HepG2 (cell line): ENCODE data around the gene LPO. TPM values are rescaled to one million over a fixed set of nuclear protein-coding genes. Genes with fewer than 3 reads are reported as not detected.

Experiments used
- ATAC-seq: fragments of 200-7000 bp; cut with Tn5 transposase; 3 replicates; pipeline ENCODE4 v1.9.1; 2020; ENCODE audit warnings: mild to moderate bottlenecking, moderate library complexity
- BruUV-seq: library from RNA; stranded (reverse); fragments of 400-500 nt; replicated peaks from 2 replicates; lab custom pipeline; 2021; lab: Mats Ljungman, UMichigan
- CTCF ChIA-PET: fragments of 300-600 bp; formaldehyde crosslinking; extraction: SDS; loops from one replicate; lab custom pipeline; 2021; ENCODE audit warnings: low total read pairs, inconsistent platforms, low intra/inter-chr PET ratio; lab: Yijun Ruan, JAX
- POLR2A ChIA-PET: fragments of 350-600 bp; sonication (Branson Sonifier 250); formaldehyde crosslinking; loops from one replicate; lab custom pipeline; 2020; ENCODE audit warnings: antibody characterized with exemption, inconsistent platforms; lab: Yijun Ruan, JAX
- DNase-seq: peaks from one replicate; pipeline ENCODE4 v3.0.0-alpha.2; 2015; ENCODE audit warnings: low spot score
- FAIRE-seq: peaks from 3 replicates; lab custom pipeline; 2011; peaks lifted over from hg19 to GRCh38; lab: Jason Lieb, UNC
- H2AFZ ChIP-seq: one replicate; pipeline ENCODE4 v1.6.1; 2011; ENCODE audit warnings: low read length, inconsistent platforms
- H3K27ac ChIP-seq: fragments of 300-600 bp; 3 replicates; pipeline ENCODE4 v1.8.0; 2011; ENCODE audit warnings: mixed run types, mild to moderate bottlenecking, mixed read lengths, low read length, inconsistent platforms; ENCODE audit not compliant: insufficient read depth; ENCODE audit errors: extremely low read length
- H3K27me3 ChIP-seq, 2 experiments: fragments of 200-600 bp in 1 of 2; 2 replicates in 1 of 2; 3 replicates in 1 of 2; pipeline versions ENCODE4 v1.6.0 to v1.8.0; 2011; ENCODE audit warnings: low read length in 2 of 2, mild to moderate bottlenecking in 2 of 2, moderate library complexity in 2 of 2, inconsistent platforms in 1 of 2; ENCODE audit not compliant: insufficient read depth in 2 of 2, control insufficient read depth in 1 of 2
- H3K36me3 ChIP-seq, 2 experiments: fragments of 200-600 bp in 1 of 2; replicated peaks in 1 of 2; 2 replicates in 1 of 2; 3 replicates in 1 of 2; pipeline versions ENCODE4 v1.5.1 to v1.8.0; 2011; ENCODE audit warnings: low read length in 2 of 2, inconsistent platforms in 1 of 2; ENCODE audit not compliant: insufficient read depth in 2 of 2, control insufficient read depth in 1 of 2
- H3K4me1 ChIP-seq: 2 replicates; pipeline ENCODE4 v1.5.1; 2012; ENCODE audit warnings: low read length, inconsistent platforms; ENCODE audit not compliant: insufficient read depth
- H3K4me2 ChIP-seq: 2 replicates; pipeline ENCODE4 v1.6.0; 2011; ENCODE audit warnings: low read depth, low read length, inconsistent platforms
- H3K4me3 ChIP-seq, 3 experiments: fragments of 200-600 bp in 1 of 3; sonication (generic), shearing (Covaris generic) in 1 of 3; replicated peaks in 1 of 3; 2 replicates each; pipeline ENCODE4 v1.5.1; 2011 to 2016; ENCODE audit warnings: low read length in 3 of 3, inconsistent platforms in 2 of 3, low read depth in 2 of 3, mild to moderate bottlenecking in 2 of 3, control low read depth in 1 of 3, mixed read lengths in 1 of 3; ENCODE audit not compliant: insufficient read depth in 1 of 3
- H3K79me2 ChIP-seq: one replicate; pipeline ENCODE4 v1.6.1; 2011; ENCODE audit warnings: low read length, inconsistent platforms; ENCODE audit not compliant: insufficient read depth
- H3K9ac ChIP-seq: 2 replicates; pipeline ENCODE4 v1.6.0; 2011; ENCODE audit warnings: mild to moderate bottlenecking, low read depth, low read length, inconsistent platforms; ENCODE audit not compliant: insufficient read depth
- H3K9me3 ChIP-seq: 2 replicates; pipeline ENCODE4 v1.5.1; 2012; ENCODE audit warnings: mild to moderate bottlenecking, low read length
- H4K20me1 ChIP-seq: 2 replicates; pipeline ENCODE4 v1.6.0; 2011; ENCODE audit warnings: inconsistent platforms, mild to moderate bottlenecking, low read length, moderate library complexity; ENCODE audit not compliant: insufficient read depth
- ARNT2 ChIP-seq: sonication (generic); formaldehyde crosslinking; IDR thresholded peaks from 2 replicates; pipeline ENCODE4 v1.8.0; 2022; ENCODE audit warnings: mild to moderate bottlenecking, low read depth, missing genetic modification reagents, moderate library complexity
- BORCS8-MEF2B ChIP-seq: sonication (generic); formaldehyde crosslinking; IDR thresholded peaks from 2 replicates; pipeline ENCODE4 v1.8.0; 2022; ENCODE audit warnings: mild to moderate bottlenecking, missing genetic modification reagents
- POLR2AphosphoS2 ChIP-seq: IDR thresholded peaks from 2 replicates; pipeline ENCODE4 v1.6.1; 2011; ENCODE audit warnings: low read depth, low read length, improper control_type of control experiment
- RARA ChIP-seq: IDR thresholded peaks from 2 replicates; pipeline ENCODE4 v1.6.1; 2016; ENCODE audit warnings: missing genetic modification reagents, missing compliant biosample characterization
- RXRA ChIP-seq: sonication (generic); formaldehyde crosslinking; IDR thresholded peaks from 2 replicates; pipeline ENCODE4 v1.5.1; 2020; ENCODE audit warnings: missing genetic modification reagents
- SP5 ChIP-seq: IDR thresholded peaks from 2 replicates; pipeline ENCODE4 v1.6.1; 2016; ENCODE audit warnings: low read depth, borderline replicate concordance
- ZNF234 ChIP-seq: sonication (generic); formaldehyde crosslinking; conservative IDR thresholded peaks from 2 replicates; pipeline ENCODE4 v1.5.1; 2020; ENCODE audit warnings: mild to moderate bottlenecking, missing genetic modification reagents
- ZNF567 ChIP-seq: sonication (generic); formaldehyde crosslinking; IDR thresholded peaks from 2 replicates; pipeline ENCODE4 v1.8.1; 2023; ENCODE audit warnings: mild to moderate bottlenecking, missing genetic modification reagents, borderline replicate concordance
- ZNF761 ChIP-seq: sonication (generic); formaldehyde crosslinking; conservative IDR thresholded peaks from 2 replicates; pipeline ENCODE4 v1.4.0; 2020; ENCODE audit warnings: mild to moderate bottlenecking, missing genetic modification reagents
- ZNF788 ChIP-seq: sonication (generic); formaldehyde crosslinking; IDR thresholded peaks from 2 replicates; pipeline ENCODE4 v1.5.0; 2020; ENCODE audit warnings: mild to moderate bottlenecking, missing genetic modification reagents, borderline replicate concordance
- WGBS: methylation state at CpG from one replicate; pipeline ENCODE4 v1.1.6; 2017; ENCODE audit warnings: low lambda C conversion rate; 5-methylcytosine and 5-hydroxymethylcytosine counted together
- in situ Hi-C: cut with HindIII; loops from 2 replicates; pipeline ENCODE4 v1.10.0; 2017; ENCODE audit warnings: low pct_unique_long_range_greater_than_20kb; ENCODE audit not compliant: extremely low pct_ligation_motif_present
- intact Hi-C: fragments of 100-400 bp; cut with micrococcal nuclease; formaldehyde crosslinking; loops from one replicate; pipeline ENCODE4 v1.10.0; 2022; ENCODE audit not compliant: unreplicated experiment
- polyA plus RNA-seq, 8 experiments: library from polyadenylated mRNA; depleted of rRNA in 3 of 8; stranded (reverse) in 7 of 8; unstranded in 1 of 8; fragments of >200 nt; fragmentation: Illumina TruSeq in 4 of 8; extraction: Trizol in 4 of 8; gene quantifications; 2 replicates each; pipeline versions ENCODE4 v1.2.1 to v1.2.3, GENCODE V29; 2011 to 2016; ENCODE audit warnings: low read depth in 4 of 8, missing spikeins in 1 of 8, mixed read lengths in 1 of 8; ENCODE audit not compliant: insufficient read depth in 1 of 8
- total RNA-seq, 5 experiments: library from RNA; depleted of rRNA; stranded (reverse); fragments of >200 nt; fragmentation: Illumina TruSeq; extraction: Trizol; gene quantifications; 2 replicates each; pipeline ENCODE4 v1.2.3, GENCODE V29; 2016; ENCODE audit warnings: low read depth in 1 of 5
- TF ChIP-seq, protein P1 (sequence below): IDR thresholded peaks from 2 replicates; pipeline ENCODE4 v1.6.1; 2016; ENCODE audit warnings: low read depth, missing genetic modification reagents, missing compliant biosample characterization
- TF ChIP-seq, protein P2 (sequence below): sonication (generic); formaldehyde crosslinking; IDR thresholded peaks from 2 replicates; pipeline ENCODE4 v1.5.0; 2020; ENCODE audit warnings: missing genetic modification reagents

The LPO gene
- total and polyA plus RNA-seq, 2 of the 13 experiments (the other 11 are each of a cell fraction or from before 2014, with no cell fraction given), result not detected

DNA sequence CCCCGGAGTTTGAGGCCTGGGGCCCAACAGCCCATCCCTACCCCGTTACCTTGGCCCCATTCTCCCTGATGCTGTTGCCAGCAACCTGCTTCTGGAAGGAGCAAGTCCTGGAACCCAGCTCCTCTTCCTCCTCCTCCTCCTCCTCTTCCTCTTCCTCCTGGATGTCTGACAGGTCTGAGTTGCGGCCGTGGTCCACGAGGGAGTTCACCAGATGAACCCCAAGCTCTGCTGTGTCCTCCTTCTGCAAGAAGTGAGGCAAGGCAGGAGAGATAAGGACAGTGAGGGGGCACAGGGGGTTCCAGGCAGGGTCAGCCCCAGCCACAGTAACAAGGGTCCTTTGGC, 71.5 kb downstream of the LPO start:
- no peak overlapping the region for H3K27ac ChIP-seq
- FAIRE-seq (no peak), ATAC-seq (no peak), DNase-seq (no peak)
- H3K36me3 ChIP-seq, result no peaks in the 10 kb centered on the region
- no peaks in the 10 kb centered on the region for H4K20me1 ChIP-seq
- 22% methylated on average over 5 of the region's 5 CpGs for WGBS
- in situ Hi-C loops, result loop anchor here (5.0 kb wide), 1 partner anchor 137 kb away; no protein-coding TSS in a partner anchor
- H3K9me3 ChIP-seq, result no peaks in the 10 kb centered on the region
- H2AFZ ChIP-seq, result no peak overlapping the region
- CTCF ChIA-PET, result no interaction called here
- BruUV-seq, result no TSS peak
- no peak overlapping the region for H3K9ac ChIP-seq
- H3K4me3 ChIP-seq, result no peak overlapping the region
- H3K4me2 ChIP-seq, result no peak overlapping the region
- intact Hi-C loops, result loop anchor here (2.0 kb wide), 1 partner anchor 137 kb away; no protein-coding TSS in a partner anchor
- H3K27me3 ChIP-seq, result peaks cover 25 to 92% of the 10 kb centered on the region in 2 experiments; a peak in 4 of 5 replicates
- TF ChIP-seq, protein P1, sequence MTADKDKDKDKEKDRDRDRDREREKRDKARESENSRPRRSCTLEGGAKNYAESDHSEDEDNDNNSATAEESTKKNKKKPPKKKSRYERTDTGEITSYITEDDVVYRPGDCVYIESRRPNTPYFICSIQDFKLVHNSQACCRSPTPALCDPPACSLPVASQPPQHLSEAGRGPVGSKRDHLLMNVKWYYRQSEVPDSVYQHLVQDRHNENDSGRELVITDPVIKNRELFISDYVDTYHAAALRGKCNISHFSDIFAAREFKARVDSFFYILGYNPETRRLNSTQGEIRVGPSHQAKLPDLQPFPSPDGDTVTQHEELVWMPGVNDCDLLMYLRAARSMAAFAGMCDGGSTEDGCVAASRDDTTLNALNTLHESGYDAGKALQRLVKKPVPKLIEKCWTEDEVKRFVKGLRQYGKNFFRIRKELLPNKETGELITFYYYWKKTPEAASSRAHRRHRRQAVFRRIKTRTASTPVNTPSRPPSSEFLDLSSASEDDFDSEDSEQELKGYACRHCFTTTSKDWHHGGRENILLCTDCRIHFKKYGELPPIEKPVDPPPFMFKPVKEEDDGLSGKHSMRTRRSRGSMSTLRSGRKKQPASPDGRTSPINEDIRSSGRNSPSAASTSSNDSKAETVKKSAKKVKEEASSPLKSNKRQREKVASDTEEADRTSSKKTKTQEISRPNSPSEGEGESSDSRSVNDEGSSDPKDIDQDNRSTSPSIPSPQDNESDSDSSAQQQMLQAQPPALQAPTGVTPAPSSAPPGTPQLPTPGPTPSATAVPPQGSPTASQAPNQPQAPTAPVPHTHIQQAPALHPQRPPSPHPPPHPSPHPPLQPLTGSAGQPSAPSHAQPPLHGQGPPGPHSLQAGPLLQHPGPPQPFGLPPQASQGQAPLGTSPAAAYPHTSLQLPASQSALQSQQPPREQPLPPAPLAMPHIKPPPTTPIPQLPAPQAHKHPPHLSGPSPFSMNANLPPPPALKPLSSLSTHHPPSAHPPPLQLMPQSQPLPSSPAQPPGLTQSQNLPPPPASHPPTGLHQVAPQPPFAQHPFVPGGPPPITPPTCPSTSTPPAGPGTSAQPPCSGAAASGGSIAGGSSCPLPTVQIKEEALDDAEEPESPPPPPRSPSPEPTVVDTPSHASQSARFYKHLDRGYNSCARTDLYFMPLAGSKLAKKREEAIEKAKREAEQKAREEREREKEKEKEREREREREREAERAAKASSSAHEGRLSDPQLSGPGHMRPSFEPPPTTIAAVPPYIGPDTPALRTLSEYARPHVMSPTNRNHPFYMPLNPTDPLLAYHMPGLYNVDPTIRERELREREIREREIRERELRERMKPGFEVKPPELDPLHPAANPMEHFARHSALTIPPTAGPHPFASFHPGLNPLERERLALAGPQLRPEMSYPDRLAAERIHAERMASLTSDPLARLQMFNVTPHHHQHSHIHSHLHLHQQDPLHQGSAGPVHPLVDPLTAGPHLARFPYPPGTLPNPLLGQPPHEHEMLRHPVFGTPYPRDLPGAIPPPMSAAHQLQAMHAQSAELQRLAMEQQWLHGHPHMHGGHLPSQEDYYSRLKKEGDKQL (CRISPR knock-in tag), result no peak
- TF ChIP-seq ARNT2 (CRISPR knock-in tag) (no peak), ZNF567 (CRISPR knock-in tag) (no peak), BORCS8-MEF2B (no peak), POLR2AphosphoS2 (no peak), ZNF788 (no peak), ZNF761 (CRISPR knock-in tag) (no peak), ZNF234 (CRISPR knock-in tag) (no peak), RARA (CRISPR knock-in tag) (no peak), RXRA (CRISPR knock-in tag) (no peak), SP5 (CRISPR knock-in tag) (no peak)
- TF ChIP-seq, protein P2, sequence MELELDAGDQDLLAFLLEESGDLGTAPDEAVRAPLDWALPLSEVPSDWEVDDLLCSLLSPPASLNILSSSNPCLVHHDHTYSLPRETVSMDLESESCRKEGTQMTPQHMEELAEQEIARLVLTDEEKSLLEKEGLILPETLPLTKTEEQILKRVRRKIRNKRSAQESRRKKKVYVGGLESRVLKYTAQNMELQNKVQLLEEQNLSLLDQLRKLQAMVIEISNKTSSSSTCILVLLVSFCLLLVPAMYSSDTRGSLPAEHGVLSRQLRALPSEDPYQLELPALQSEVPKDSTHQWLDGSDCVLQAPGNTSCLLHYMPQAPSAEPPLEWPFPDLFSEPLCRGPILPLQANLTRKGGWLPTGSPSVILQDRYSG (CRISPR knock-in tag), result no peak
- TF ChIP-seq, all 625 proteins: peak for 0
- POLR2A ChIA-PET, result interaction anchor here (0.7 kb wide), 1 partner anchor 108 kb away, joined by 3 read pairs; the partner anchor contains the start of gene RNF43
- peaks cover 18% of the 10 kb centered on the region for H3K4me1 ChIP-seq
- no peaks in the 10 kb centered on the region for H3K79me2 ChIP-seq
